ENCODE measurements around the gene KCTD10.
"Not testable (repeated sequence)": the region's sequence is repeated elsewhere in the genome, so short reads cannot be mapped to it uniquely, and the experiment has no call there.

KCTD10 gene

DNA sequence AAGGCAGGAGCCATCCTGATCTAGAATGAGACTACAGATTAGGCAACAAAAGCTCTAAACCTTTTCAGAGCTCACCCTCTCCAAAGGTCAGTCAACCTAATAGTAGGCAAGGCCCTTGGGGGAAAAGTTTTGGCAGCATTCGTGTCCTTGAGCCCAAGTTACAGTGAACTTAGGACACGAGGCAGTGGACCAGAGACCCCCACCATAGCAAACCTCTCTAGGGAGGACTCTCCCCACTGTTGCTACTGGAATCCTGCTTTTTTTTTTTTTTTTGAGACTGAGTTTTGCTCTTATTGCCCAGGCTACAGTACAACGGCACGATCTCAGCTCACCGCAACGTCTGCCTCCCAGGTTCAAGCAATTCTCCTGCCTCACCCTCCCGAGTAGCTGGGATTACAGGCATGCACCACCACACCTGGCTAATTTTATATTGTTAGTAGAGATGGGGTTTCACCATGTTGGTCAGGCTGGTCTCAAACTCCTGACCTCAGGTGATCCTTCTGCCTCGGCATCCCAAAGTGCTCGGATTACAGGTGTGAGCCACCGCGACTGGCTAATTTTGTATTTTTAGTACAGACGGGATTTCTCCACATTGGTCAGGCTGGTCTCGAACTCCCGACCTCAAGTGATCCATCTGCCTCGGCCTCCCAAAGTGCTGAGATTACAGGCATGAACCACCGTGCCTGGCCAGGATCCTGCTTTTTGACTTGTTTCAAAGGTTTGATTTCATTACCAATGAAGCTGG lies 3.4 kb downstream of the KCTD10 start:
- DNase-seq (ENCODE audit: low spot score) = not testable (repeated sequence)

GRCh38 chr12:109473006-109473405 lies 4.1 kb downstream of the KCTD10 start:
- no peak for DNase-seq (ENCODE audit: low spot score)

GRCh38 chr12:109469517-109469916 lies 7.6 kb downstream of the KCTD10 start:
- no peak for DNase-seq (ENCODE audit: low spot score)

DNA sequence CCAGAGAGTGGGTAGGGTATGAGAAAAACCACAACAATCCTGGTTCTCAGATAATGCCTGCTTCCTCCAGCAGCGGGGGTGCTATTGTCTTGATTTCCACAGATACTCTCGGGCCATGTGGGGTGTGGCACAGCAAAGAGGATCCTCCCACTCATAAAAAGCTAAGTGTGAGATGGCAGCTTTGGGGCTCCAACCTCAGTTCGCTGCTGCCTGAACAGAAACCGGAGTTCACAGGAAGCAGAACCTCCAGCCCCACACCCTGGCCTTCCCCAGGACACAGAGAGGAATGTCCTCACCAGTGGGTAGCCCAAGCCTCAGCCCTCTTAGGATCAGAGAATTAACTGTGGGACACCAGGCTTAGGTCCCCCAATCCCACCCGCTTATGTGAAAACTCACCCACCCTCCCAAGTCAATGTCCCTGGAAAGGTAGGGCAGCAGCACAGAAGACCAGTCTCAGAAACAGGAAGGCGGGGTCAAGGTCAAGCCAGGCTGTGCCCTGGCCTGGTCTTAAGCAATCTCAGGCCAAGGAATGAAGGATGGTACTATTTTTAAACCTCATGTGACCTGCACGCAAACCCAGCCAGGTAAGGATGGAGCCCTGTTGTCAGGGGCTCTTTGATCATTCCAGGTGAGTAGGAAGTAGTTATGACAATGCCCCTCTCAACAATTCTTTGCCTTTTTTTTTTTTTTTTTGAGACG lies 9.0 kb downstream of the KCTD10 start:
- no peak for DNase-seq (ENCODE audit: low spot score)

GRCh38 chr12:109466821-109467220 lies 10.3 kb downstream of the KCTD10 start:
- DNase-seq (ENCODE audit: low spot score) = no peak

GRCh38 chr12:109466305-109466704 lies 10.8 kb downstream of the KCTD10 start:
- DNase-seq (ENCODE audit: low spot score) = no peak

- DNase-seq (ENCODE audit: low spot score) = no peak
Measured at GRCh38 chr12:109464642-109465351, 12.3 kb downstream of the KCTD10 start.

- DNase-seq (ENCODE audit: low spot score) = no peak
Measured at GRCh38 chr12:109463756-109464155, 13.3 kb downstream of the KCTD10 start.

- no peak for DNase-seq (ENCODE audit: low spot score)
Measured at GRCh38 chr12:109462868-109463692, 14.0 kb downstream of the KCTD10 start.

- DNase-seq (ENCODE audit: low spot score) = no peak
Measured at GRCh38 chr12:109461846-109462756, 15.0 kb downstream of the KCTD10 start.

DNA sequence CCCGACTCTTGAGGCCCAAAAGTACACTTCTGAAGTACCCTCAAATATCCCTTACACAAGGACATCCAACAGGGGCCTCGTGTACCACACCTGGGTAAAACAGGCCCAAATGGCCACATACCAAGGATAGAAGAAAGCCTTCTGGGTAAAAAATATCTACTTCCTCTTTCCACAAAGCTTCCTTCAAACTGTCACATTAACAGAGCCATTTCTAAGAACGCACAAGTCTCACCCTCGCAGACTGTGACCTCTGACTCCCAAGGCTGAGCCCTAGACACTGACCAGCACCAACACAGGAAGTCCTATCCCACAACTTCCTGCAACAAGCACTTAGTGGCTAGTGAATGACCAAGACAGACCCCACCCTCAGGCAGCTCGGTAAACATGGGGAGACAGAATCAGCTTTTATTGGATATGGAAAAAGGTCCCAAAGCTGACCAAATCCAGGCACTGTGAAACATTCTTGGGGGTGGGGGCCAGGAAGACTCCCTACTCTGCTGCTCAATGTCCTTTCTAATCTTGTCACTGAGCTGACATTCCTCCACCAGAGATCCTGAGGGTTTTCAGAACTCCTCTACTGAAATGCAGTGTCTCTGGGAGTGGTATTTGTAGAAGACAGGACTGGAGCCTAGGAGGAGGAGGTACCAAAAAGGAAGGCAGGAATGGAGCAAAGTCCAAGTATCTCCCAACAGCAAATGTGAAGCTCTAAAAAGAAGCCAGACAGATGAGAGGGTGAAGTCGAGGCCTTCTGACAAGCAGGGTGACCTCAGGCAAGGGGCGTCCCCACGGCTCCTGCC lies 15.9 kb downstream of the KCTD10 start:
- no peak for DNase-seq (ENCODE audit: low spot score)

- no peak for DNase-seq (ENCODE audit: low spot score)
Measured at GRCh38 chr12:109460538-109460937, 16.6 kb downstream of the KCTD10 start.

GRCh38 chr12:109459247-109459646 lies 17.9 kb downstream of the KCTD10 start:
- DNase-seq (ENCODE audit: low spot score) = no peak

DNA sequence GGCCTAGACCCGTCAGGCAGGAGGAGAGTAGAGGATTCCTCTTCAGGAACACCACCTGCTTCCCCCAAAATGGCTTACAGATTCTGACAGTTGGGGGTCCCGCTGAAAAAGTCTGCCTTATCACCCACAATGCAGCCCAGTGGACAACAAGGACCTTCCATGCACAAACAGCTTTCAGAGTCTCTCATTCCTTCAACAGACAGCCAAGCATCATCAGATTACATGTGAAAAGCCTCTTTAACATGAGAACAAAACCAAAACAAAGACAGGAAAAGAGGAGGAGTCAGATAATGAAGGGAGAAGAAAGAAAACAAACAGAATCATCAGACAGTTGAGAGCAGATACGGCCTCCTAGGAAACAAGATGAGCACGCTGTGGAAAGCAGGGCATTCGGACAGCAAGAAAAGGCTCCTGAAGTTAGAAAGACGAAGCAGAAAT lies 18.3 kb downstream of the KCTD10 start:
- DNase-seq (ENCODE audit: low spot score) = no peak

DNA sequence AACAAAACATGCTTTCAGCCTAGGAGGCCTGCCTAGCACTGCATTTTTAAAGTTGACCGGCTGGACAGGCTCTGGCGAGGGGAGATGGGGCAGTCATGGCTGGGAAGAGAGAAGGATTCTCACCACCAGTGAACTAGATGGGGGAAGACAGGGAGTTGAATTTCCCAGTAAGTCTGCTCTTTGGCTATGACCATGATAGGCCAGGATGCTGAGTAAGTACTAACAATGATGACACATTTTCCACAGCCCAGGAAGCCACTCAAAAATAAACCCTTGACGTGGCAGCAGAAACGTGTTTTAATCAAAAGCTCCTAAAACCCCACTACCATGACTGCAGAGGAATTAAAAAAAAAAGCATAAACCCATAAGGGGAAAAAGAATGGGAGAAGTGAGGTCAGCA lies 19.0 kb downstream of the KCTD10 start:
- no peak for DNase-seq (ENCODE audit: low spot score)

DNA sequence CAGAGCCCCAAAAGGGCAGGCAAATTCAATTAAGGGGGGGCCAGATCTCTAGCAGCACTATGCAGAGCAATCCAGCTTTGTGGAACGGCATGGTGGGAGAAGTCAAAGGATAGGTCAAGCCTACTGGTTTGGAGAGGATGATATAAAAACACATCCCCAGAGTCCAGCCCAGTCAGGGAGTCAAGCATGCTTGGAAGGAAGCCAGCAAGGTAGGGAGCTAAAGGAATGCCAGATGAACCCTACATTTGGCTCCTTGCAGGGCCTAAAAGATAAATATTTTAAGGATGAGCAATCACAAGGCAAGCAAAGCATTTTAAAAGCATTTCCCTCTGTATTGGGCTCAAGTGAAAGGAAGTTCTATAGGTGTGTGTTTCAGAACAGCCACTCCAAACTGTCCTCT lies 21.4 kb downstream of the KCTD10 start:
- no peak for DNase-seq (ENCODE audit: low spot score)

- DNase-seq (ENCODE audit: low spot score) = no peak
Measured at GRCh38 chr12:109452489-109452888, 24.6 kb downstream of the KCTD10 start.

DNA sequence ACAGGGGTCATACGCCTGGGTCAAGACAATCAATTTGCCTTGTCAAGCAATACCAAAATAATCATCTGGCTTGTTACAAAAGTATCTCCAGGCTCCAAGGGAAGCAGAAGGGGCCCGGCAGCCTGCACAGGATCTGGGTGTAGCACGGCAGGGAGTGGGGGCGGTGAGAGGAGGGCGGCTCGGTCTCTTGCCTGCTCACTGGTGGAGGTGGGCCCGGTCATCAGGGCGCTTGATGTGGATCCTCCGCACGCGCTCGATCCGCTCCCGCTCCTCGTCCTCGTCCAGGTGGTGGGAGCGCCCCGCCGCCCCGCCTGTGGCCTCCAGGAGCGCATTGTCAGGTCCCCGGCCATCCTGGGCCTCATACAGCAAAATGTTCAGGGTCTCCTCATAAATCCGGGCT lies 25.7 kb downstream of the KCTD10 start:
- no peak for DNase-seq (ENCODE audit: low spot score)

GRCh38 chr12:109450980-109451379 lies 26.1 kb downstream of the KCTD10 start:
- DNase-seq (ENCODE audit: low spot score) = no peak

GRCh38 chr12:109449845-109450532 lies 27.1 kb downstream of the KCTD10 start:
- DNase-seq (ENCODE audit: low spot score) = no peak
